Measurements from ENCODE around the gene PHACTR1.

DNA sequence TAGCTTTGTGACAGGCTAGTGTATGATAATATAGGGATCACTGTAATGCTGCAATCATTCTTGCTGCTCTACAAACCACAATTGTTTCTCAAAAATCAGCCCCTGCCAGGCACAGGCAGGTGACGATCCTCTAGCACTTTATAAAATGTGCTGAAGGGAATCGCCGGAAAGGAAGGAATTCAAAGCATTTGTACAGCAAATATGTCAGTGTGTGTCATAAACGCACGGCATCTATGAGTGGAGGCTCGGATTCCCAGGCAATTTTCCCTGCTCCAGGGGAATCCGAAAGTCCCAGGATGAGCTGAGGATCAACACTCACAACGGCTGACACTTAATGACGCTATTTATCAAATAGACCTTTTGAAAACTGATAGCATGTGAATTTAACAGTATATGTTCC lies 1.4 kb downstream of the PHACTR1 start:
- TF ChIP-seq, protein P1, sequence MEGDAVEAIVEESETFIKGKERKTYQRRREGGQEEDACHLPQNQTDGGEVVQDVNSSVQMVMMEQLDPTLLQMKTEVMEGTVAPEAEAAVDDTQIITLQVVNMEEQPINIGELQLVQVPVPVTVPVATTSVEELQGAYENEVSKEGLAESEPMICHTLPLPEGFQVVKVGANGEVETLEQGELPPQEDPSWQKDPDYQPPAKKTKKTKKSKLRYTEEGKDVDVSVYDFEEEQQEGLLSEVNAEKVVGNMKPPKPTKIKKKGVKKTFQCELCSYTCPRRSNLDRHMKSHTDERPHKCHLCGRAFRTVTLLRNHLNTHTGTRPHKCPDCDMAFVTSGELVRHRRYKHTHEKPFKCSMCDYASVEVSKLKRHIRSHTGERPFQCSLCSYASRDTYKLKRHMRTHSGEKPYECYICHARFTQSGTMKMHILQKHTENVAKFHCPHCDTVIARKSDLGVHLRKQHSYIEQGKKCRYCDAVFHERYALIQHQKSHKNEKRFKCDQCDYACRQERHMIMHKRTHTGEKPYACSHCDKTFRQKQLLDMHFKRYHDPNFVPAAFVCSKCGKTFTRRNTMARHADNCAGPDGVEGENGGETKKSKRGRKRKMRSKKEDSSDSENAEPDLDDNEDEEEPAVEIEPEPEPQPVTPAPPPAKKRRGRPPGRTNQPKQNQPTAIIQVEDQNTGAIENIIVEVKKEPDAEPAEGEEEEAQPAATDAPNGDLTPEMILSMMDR (conservative IDR thresholded peaks at IDR 0.05 in 1 of 2, IDR thresholded peaks at IDR 0.05 in 1 of 2; ENCODE audit: low read depth in 1 of 2, low read length in 2 of 2) = no peak
- no peak for TF ChIP-seq EZH2 (IDR thresholded peaks at IDR 0.05; ENCODE audit: low read length, missing control alignments)

All from fibroblast of lung (primary cell).